Measurements from ENCODE around the gene GRID2IP.

Gene GRID2IP

DNA sequence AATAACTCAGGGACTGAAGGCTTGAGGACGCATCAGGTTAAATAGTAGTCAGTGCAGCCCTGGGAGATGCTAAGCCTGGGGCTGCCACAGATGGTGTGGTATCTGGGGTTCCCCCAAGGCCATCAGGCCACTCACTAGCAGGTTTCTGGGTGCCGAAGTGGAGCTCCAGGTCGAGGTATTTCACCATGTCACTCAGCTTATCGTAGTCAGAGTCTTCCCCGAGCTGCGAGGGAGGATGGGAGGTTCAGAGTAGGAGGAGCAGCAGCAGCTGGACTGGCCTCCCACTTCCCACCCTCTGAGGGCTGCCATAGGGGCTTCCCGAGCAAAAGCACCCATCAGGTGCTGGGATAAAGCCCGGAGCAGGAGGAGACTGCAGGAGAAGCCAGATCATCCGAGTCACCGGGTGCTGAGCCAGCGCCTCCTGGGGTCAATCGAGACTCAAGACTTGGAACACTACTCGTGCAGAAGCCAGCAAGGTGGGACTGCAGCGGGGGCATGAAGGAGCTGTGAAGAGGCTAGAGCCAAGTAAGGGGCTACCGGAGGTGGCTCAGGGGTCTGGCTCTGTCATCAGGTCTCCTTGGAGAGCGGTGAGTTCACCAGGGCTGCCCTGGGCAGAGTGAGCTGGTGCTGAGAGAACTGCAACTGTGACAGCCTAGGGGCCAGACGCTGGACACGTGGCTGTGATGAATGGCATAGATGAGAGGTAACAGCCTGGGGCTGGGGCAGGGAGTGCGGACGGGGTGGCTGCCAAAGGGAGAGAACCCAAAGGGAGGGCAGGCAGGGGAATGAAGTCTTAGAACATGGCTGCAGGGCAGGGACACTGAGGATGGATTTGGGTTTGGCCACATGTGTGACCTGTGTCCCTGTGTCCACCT lies 45.3 kb downstream of the GRID2IP start:
- no peak for DNase-seq (ENCODE audit: low read depth in 2 of 2)
- TF ChIP-seq, protein P1, sequence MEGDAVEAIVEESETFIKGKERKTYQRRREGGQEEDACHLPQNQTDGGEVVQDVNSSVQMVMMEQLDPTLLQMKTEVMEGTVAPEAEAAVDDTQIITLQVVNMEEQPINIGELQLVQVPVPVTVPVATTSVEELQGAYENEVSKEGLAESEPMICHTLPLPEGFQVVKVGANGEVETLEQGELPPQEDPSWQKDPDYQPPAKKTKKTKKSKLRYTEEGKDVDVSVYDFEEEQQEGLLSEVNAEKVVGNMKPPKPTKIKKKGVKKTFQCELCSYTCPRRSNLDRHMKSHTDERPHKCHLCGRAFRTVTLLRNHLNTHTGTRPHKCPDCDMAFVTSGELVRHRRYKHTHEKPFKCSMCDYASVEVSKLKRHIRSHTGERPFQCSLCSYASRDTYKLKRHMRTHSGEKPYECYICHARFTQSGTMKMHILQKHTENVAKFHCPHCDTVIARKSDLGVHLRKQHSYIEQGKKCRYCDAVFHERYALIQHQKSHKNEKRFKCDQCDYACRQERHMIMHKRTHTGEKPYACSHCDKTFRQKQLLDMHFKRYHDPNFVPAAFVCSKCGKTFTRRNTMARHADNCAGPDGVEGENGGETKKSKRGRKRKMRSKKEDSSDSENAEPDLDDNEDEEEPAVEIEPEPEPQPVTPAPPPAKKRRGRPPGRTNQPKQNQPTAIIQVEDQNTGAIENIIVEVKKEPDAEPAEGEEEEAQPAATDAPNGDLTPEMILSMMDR (IDR thresholded peaks at IDR 0.05; ENCODE audit: low read depth, low read length): no peak
- H3K4me3 ChIP-seq (replicated peaks in 1 of 2; ENCODE audit: low read depth in 2 of 2, low read length in 2 of 2): no peak overlapping the region

GRCh38 chr7:6504996-6505395 lies 46.3 kb downstream of the GRID2IP start:
- TF ChIP-seq, protein P1 (IDR thresholded peaks at IDR 0.05; ENCODE audit: low read depth, low read length): no peak
- DNase-seq (ENCODE audit: low read depth in 2 of 2): no peak
- peak overlapping the region in 1 of 2 donors; percentile 67 for H3K4me3 ChIP-seq (replicated peaks in 1 of 2; ENCODE audit: low read depth in 2 of 2, low read length in 2 of 2)

DNA sequence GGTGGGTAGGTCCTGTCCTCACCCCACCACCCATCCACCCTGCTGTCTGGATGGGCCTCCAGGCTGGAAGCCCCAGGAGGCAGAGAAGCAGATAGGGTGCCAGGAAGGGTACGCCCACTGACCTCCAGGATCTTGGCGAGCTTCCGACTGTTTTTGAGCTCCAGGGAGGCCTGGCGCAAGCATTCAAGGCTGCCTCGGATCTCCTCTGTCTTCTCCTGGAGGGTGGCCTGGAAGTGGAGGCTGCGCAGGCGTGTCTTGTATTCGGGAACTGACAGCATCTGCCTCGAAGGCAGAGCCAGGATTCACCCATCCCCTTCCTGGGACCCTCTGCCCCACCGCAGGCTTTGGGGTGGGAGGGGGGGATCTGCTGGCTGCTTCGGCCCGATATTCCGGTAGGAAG lies 48.4 kb downstream of the GRID2IP start:
- DNase-seq (ENCODE audit: low read depth in 2 of 2): no peak
- no peak overlapping the region for H3K4me3 ChIP-seq (replicated peaks in 1 of 2; ENCODE audit: low read depth in 2 of 2, low read length in 2 of 2)
- TF ChIP-seq, protein P1 (IDR thresholded peaks at IDR 0.05; ENCODE audit: low read depth, low read length): no peak

GRCh38 chr7:6501586-6502564 lies 49.4 kb downstream of the GRID2IP start:
- no peak overlapping the region for H3K4me3 ChIP-seq (replicated peaks in 1 of 2; ENCODE audit: low read depth in 2 of 2, low read length in 2 of 2)
- no peak for DNase-seq (ENCODE audit: low read depth in 2 of 2)
- TF ChIP-seq, protein P1 (IDR thresholded peaks at IDR 0.05; ENCODE audit: low read depth, low read length): no peak

- TF ChIP-seq, protein P1 (IDR thresholded peaks at IDR 0.05; ENCODE audit: low read depth, low read length): no peak
Observed at GRCh38 chr7:6500691-6501090, 50.6 kb downstream of the GRID2IP start.

GRCh38 chr7:6497994-6498393 lies 53.3 kb downstream of the GRID2IP start:
- TF ChIP-seq, protein P1 (IDR thresholded peaks at IDR 0.05; ENCODE audit: low read depth, low read length): no peak
- no peak overlapping the region for H3K4me3 ChIP-seq (replicated peaks in 1 of 2; ENCODE audit: low read depth in 2 of 2, low read length in 2 of 2)
- DNase-seq (ENCODE audit: low read depth in 2 of 2): no peak

More at GRCh38 chr7:6500691-6501090, 50.6 kb downstream of the GRID2IP start:
- DNase-seq (ENCODE audit: low read depth in 2 of 2): no peak
- H3K4me3 ChIP-seq (replicated peaks in 1 of 2; ENCODE audit: low read depth in 2 of 2, low read length in 2 of 2): no peak overlapping the region

All from cardiac fibroblast (primary cell).